Suprapubic skin (tissue), 4 donors: ENCODE measurements around the gene GNPDA2.

Experiments
- POLR2A ChIP-seq, 2 donors: fragments of 450-650 bp; IDR thresholded peaks; one replicate each; pipeline ENCODE4 v1.6.1; 2017; ENCODE audit warnings: antibody characterized with exemption in 2 of 2, mild to moderate bottlenecking in 2 of 2, moderate library complexity in 2 of 2
- POLR2AphosphoS5 ChIP-seq, 3 donors: sonication (generic); formaldehyde crosslinking; IDR thresholded peaks; one replicate each; pipeline ENCODE4 v1.6.1; 2017; ENCODE audit warnings: antibody characterized with exemption in 3 of 3
- TF ChIP-seq, protein P1 (sequence below), 2 donors: fragments of 200-600 bp in 1 of 2; fragments of 450-650 bp in 1 of 2; sonication (generic) in 1 of 2; IDR thresholded peaks; one replicate each; pipeline ENCODE4 v1.5.1; 2016 to 2019; ENCODE audit warnings: antibody characterized with exemption in 2 of 2, mild to moderate bottlenecking in 1 of 2, moderate library complexity in 1 of 2

DNA sequence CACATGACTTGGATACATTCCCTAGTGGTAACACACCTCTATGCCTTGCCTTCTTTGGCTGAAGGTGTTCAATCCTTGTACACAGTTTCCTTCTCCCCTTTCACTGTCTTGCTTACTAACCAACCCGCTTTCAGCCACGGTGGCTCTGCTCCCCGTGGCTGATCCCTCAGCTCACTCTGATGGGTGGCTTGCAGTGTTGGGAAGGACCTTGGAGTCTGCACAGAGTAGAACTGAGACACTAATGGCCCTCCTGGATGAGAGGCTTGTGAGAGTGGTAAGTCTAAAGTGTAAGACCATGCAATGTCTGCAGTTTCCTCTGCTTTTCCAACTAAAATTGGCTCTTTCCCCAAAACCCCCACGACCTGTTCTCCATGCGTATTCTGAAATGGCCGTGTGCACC is 46.0 kb upstream of the GNPDA2 start:
- TF ChIP-seq, protein P1, sequence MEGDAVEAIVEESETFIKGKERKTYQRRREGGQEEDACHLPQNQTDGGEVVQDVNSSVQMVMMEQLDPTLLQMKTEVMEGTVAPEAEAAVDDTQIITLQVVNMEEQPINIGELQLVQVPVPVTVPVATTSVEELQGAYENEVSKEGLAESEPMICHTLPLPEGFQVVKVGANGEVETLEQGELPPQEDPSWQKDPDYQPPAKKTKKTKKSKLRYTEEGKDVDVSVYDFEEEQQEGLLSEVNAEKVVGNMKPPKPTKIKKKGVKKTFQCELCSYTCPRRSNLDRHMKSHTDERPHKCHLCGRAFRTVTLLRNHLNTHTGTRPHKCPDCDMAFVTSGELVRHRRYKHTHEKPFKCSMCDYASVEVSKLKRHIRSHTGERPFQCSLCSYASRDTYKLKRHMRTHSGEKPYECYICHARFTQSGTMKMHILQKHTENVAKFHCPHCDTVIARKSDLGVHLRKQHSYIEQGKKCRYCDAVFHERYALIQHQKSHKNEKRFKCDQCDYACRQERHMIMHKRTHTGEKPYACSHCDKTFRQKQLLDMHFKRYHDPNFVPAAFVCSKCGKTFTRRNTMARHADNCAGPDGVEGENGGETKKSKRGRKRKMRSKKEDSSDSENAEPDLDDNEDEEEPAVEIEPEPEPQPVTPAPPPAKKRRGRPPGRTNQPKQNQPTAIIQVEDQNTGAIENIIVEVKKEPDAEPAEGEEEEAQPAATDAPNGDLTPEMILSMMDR (IDR thresholded peaks at IDR 0.05): no peak
- TF ChIP-seq POLR2A (IDR thresholded peaks at IDR 0.05) (no peak), POLR2AphosphoS5 (IDR thresholded peaks at IDR 0.05) (no peak)
